K562 (cell line): ENCODE results near the gene MS4A8. TPM values are rescaled to one million over a fixed set of nuclear protein-coding genes. Genes with fewer than 3 reads are reported as not detected.

Source experiments
- FOSL1 ChIP-seq: fragments of 200-800 bp; sonication (Bioruptor generic); conservative IDR thresholded peaks from 2 replicates; pipeline ENCODE4 v1.6.1; 2016; ENCODE audit warnings: missing genetic modification characterization, missing compliant biosample characterization
- MTA2 ChIP-seq: fragments of 450-650 bp; IDR thresholded peaks from 2 replicates; pipeline ENCODE4 v1.6.1; 2016; ENCODE audit warnings: low read depth
- NR4A1 ChIP-seq, 2 experiments: fragments of 250-450 bp in 1 of 2; fragments of 450-650 bp in 1 of 2; sonication (Bioruptor Pico) in 1 of 2; IDR thresholded peaks; 2 replicates each; pipeline versions ENCODE4 v1.4.0 to v1.6.1; 2016 to 2020; ENCODE audit warnings: mild to moderate bottlenecking in 2 of 2, missing compliant biosample characterization in 1 of 2, missing genetic modification characterization in 1 of 2, moderate library complexity in 1 of 2
- PHF21A ChIP-seq: fragments of 450-650 bp; IDR thresholded peaks from 2 replicates; pipeline ENCODE4 v1.6.1; 2017; ENCODE audit warnings: low read depth, borderline replicate concordance
- PTRF ChIP-seq: fragments of 450-650 bp; IDR thresholded peaks from 2 replicates; pipeline ENCODE4 v1.6.1; 2016; ENCODE audit warnings: mild to moderate bottlenecking, missing genetic modification characterization, missing compliant biosample characterization
- RCOR1 ChIP-seq, 2 experiments: IDR thresholded peaks; 2 replicates each; pipeline ENCODE4 v1.6.1; 2012; ENCODE audit warnings: low read depth in 2 of 2, low read length in 2 of 2, borderline replicate concordance in 1 of 2, improper control_type of control experiment in 1 of 2
- SMARCB1 ChIP-seq: IDR thresholded peaks from 2 replicates; pipeline ENCODE4 v1.6.1; 2011; ENCODE audit warnings: improper control_type of control experiment, low read depth; ENCODE audit not compliant: insufficient read length
- TOE1 ChIP-seq, 2 experiments: fragments of 450-650 bp in 1 of 2; sonication (generic) in 1 of 2; formaldehyde crosslinking in 1 of 2; IDR thresholded peaks; 2 replicates each; pipeline versions ENCODE4 v1.7.1 to v1.8.0; 2016 to 2022; ENCODE audit warnings: borderline replicate concordance in 2 of 2, mild to moderate bottlenecking in 2 of 2, antibody characterized with exemption in 1 of 2, inconsistent platforms in 1 of 2, low read depth in 1 of 2, missing genetic modification reagents in 1 of 2, moderate library complexity in 1 of 2
- TRIM28 ChIP-seq: fragments of 450-650 bp; IDR thresholded peaks from 2 replicates; pipeline ENCODE4 v1.6.1; 2017
- ZNF133 ChIP-seq: fragments of 250-450 bp; sonication (Bioruptor Pico); IDR thresholded peaks from 2 replicates; pipeline ENCODE4 v1.4.0; 2020; ENCODE audit warnings: mild to moderate bottlenecking
- ZNF668 ChIP-seq: fragments of 250-450 bp; sonication (Bioruptor Pico); IDR thresholded peaks from 2 replicates; pipeline ENCODE4 v1.8.0; 2022; ENCODE audit warnings: mild to moderate bottlenecking, inconsistent platforms
- ZNF695 ChIP-seq: fragments of 450-650 bp; formaldehyde crosslinking; IDR thresholded peaks from 2 replicates; pipeline ENCODE4 v1.4.0; 2020; ENCODE audit warnings: mild to moderate bottlenecking, moderate library complexity
- polyA plus RNA-seq, 8 experiments: library from polyadenylated mRNA; depleted of rRNA in 4 of 8; stranded (reverse) in 5 of 8; unstranded in 3 of 8; fragments of >200 nt; fragmentation: Nextera tagmentation in 2 of 8; fragmentation: Illumina TruSeq in 1 of 8; extraction: Ambion mirVana in 2 of 8; extraction: Trizol in 1 of 8; gene quantifications; 2 replicates each; pipeline versions ENCODE4 v1.2.1 to v1.2.3, GENCODE V29; 2011 to 2014; ENCODE audit warnings: inconsistent platforms in 1 of 8, missing spikeins in 1 of 8
- total RNA-seq, 7 experiments: library from RNA; depleted of rRNA in 6 of 7; stranded (reverse); fragments of >200 nt in 6 of 7; fragmentation: Illumina TruSeq in 2 of 7; extraction: Trizol in 2 of 7; gene quantifications; 2 replicates each; pipeline versions ENCODE4 v1.2.1 to v1.2.3, GENCODE V29; 2011 to 2021; ENCODE audit warnings: low replicate concordance in 1 of 7
- TF ChIP-seq, protein P1 (sequence below): sonication (generic); formaldehyde crosslinking; IDR thresholded peaks from 2 replicates; pipeline ENCODE4 v1.8.1; 2022; ENCODE audit warnings: missing genetic modification reagents
- TF ChIP-seq, protein P2 (sequence below): sonication (generic); formaldehyde crosslinking; IDR thresholded peaks from 2 replicates; pipeline ENCODE4 v1.9.0; 2022; ENCODE audit warnings: mild to moderate bottlenecking, missing genetic modification reagents
- TF ChIP-seq, protein P3 (sequence below): sonication (generic); formaldehyde crosslinking; IDR thresholded peaks from 2 replicates; pipeline ENCODE4 v1.8.1; 2023; ENCODE audit warnings: mild to moderate bottlenecking, missing genetic modification reagents

Gene MS4A8
- total and polyA plus RNA-seq, 9 of the 15 experiments (the other 6 are each of a cell fraction or from before 2014, with no cell fraction given): not detected

DNA sequence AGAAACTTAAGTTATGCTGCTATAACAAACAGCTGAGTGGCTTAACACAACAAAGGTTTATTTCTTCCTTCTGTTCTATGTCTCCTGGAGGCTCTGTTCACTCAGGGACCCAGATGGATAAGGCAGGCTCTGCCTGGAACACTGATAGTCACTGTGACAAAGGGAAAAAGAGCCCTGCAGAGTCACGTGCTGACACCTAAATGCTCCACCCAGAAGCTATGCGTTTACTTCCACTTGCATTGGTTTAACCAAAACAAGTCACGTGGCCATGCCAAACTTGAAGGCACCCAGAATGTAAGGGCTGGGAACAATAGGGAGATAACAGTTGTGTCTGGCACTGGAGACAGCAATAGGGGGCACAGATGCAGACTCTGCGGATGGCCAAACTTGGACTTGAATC, 53.9 kb downstream of the MS4A8 start (continued):
- TF ChIP-seq, protein P1, sequence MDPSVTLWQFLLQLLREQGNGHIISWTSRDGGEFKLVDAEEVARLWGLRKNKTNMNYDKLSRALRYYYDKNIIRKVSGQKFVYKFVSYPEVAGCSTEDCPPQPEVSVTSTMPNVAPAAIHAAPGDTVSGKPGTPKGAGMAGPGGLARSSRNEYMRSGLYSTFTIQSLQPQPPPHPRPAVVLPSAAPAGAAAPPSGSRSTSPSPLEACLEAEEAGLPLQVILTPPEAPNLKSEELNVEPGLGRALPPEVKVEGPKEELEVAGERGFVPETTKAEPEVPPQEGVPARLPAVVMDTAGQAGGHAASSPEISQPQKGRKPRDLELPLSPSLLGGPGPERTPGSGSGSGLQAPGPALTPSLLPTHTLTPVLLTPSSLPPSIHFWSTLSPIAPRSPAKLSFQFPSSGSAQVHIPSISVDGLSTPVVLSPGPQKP (CRISPR knock-in tag): no peak
- TF ChIP-seq MTA2 (no peak), ZNF133 (CRISPR knock-in tag) (no peak), ZNF695 (CRISPR knock-in tag) (no peak), PHF21A (no peak), FOSL1 (tag) (no peak), ZNF668 (CRISPR knock-in tag) (no peak), NR4A1 (CRISPR knock-in tag; IDR thresholded peaks at IDR 0.05) (no peak), NR4A1 (tag; IDR thresholded peaks at IDR 0.05) (no peak), SMARCB1 (no peak), PTRF (tag) (no peak), RCOR1 (IDR thresholded peaks at IDR 0.05; ENCODE audit: borderline replicate concordance in 1 of 2, low read depth in 2 of 2, low read length in 2 of 2) (0 out of 4 replicates have a peak, but pooled peaks of 1 of the 2 experiments have one; percentile 18), TRIM28 (no peak), TOE1 (IDR thresholded peaks at IDR 0.05; ENCODE audit: borderline replicate concordance) (peak; percentile 80; the same call in 1 of the 2 replicates), TOE1 (CRISPR knock-in tag; IDR thresholded peaks at IDR 0.05; ENCODE audit: borderline replicate concordance, low read depth) (no peak)
- TF ChIP-seq, protein P2, sequence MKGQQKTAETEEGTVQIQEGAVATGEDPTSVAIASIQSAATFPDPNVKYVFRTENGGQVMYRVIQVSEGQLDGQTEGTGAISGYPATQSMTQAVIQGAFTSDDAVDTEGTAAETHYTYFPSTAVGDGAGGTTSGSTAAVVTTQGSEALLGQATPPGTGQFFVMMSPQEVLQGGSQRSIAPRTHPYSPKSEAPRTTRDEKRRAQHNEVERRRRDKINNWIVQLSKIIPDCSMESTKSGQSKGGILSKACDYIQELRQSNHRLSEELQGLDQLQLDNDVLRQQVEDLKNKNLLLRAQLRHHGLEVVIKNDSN: peak; percentile 86
- TF ChIP-seq, protein P3, sequence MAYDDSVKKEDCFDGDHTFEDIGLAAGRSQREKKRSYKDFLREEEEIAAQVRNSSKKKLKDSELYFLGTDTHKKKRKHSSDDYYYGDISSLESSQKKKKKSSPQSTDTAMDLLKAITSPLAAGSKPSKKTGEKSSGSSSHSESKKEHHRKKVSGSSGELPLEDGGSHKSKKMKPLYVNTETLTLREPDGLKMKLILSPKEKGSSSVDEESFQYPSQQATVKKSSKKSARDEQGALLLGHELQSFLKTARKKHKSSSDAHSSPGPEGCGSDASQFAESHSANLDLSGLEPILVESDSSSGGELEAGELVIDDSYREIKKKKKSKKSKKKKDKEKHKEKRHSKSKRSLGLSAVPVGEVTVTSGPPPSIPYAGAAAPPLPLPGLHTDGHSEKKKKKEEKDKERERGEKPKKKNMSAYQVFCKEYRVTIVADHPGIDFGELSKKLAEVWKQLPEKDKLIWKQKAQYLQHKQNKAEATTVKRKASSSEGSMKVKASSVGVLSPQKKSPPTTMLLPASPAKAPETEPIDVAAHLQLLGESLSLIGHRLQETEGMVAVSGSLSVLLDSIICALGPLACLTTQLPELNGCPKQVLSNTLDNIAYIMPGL (CRISPR knock-in tag): no peak
- TF ChIP-seq, all 486 proteins: peak for 24
